DMS153 treated with DMSO at 0.1 percent for 48 hours (cell line): ENCODE measurements around the gene CCDC167.

Experiments
- DNase-seq: peaks from one replicate; lab custom pipeline; 2025; ENCODE audit not compliant: unreplicated experiment; lab: John Stamatoyannopoulos, UW

Gene CCDC167

GRCh38 chr6:37499433-37500293, at the start of gene CCDC167:
Gene CCDC167 (minus strand): TSS chr6:37499893. CDS start chr6:37499863, 30 bp downstream.
- peak; percentile 84 for DNase-seq

DNA sequence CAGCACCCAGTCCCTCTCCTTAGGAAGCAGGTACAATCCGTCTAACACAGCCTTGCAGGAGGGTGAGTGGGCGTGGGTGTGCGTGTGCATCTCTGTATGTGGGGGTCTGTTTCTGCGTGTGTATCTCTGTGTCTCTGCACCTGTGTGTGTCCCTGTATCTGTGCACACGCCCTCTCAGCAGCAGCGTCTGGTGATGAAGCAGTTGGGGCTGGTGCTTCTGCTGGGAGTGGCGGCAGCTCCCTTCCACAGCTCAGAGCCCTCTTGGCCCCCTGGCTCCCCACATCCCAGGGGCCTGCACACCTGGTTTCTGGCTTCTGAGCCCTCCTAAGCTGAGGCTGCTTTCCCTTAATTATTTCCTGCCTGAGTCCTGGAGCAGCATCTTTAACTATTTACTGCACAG, 49.5 kb upstream of the CCDC167 start:
- no peak for DNase-seq

DNA sequence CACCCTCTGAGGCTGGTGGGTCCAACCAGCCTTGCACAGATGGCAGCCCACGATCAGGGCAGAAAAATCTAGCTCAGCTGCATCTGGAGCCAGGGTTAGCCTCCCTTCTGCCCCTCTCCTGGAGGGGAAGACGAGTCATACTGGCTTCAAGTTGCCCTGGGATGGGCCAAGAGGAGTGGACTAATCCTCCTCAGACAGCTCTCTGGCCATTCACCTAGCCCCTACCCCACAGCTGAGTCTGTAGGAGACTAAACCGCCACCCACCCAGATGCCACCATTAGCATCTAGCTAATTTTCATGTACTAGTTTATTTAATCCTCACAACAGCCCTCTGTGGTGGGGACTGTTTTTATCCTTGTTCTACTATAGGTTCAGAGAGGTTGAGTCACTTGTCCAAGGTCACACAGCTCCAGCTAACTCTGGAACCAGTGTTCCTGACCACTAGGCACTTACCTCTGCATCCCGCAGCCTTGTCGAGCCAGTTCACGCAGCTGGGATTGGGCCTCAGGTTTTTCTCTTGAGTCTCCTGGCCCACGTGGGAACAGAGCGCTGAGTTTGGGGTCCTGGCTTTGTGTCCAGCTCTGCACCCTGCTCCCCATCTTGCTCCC, 48.5 kb upstream of the CCDC167 start:
- DNase-seq = no peak

- no peak for DNase-seq
Measured at GRCh38 chr6:37547564-37548061, 47.9 kb upstream of the CCDC167 start.

GRCh38 chr6:37546141-37546871, 46.6 kb upstream of the CCDC167 start:
- DNase-seq = no peak

GRCh38 chr6:37544530-37544929, 44.8 kb upstream of the CCDC167 start:
- no peak for DNase-seq

- DNase-seq = no peak
Measured at GRCh38 chr6:37543361-37543760, 43.7 kb upstream of the CCDC167 start.

GRCh38 chr6:37541346-37541745, 41.7 kb upstream of the CCDC167 start:
- no peak for DNase-seq

GRCh38 chr6:37540390-37540789, 40.7 kb upstream of the CCDC167 start:
- no peak for DNase-seq

- DNase-seq = no peak
Measured at GRCh38 chr6:37540029-37540352, 40.3 kb upstream of the CCDC167 start.

GRCh38 chr6:37539171-37540028, 39.7 kb upstream of the CCDC167 start:
- no peak for DNase-seq

DNA sequence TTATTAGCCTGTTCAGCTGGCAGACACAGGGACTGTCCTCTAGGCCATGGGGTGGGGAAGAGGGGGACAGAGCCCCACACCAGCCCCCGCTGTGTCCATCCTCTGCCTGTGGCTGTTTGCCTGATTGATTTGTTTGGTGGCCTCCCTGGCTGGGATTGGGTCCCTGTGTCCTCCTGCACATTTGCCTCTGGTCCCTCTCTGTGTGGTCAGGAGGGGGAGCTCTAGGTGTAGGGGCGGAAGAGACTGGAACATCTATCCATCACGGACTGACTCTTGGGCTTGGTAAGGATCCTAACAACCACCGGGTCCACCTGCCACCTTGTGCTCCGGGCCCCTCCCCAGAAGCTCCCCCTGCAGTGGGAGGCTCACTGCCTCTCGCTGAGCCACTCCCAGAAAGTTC, 38.4 kb upstream of the CCDC167 start:
- peak; percentile 13 for DNase-seq

GRCh38 chr6:37537548-37537947, 37.9 kb upstream of the CCDC167 start:
- DNase-seq = no peak

DNA sequence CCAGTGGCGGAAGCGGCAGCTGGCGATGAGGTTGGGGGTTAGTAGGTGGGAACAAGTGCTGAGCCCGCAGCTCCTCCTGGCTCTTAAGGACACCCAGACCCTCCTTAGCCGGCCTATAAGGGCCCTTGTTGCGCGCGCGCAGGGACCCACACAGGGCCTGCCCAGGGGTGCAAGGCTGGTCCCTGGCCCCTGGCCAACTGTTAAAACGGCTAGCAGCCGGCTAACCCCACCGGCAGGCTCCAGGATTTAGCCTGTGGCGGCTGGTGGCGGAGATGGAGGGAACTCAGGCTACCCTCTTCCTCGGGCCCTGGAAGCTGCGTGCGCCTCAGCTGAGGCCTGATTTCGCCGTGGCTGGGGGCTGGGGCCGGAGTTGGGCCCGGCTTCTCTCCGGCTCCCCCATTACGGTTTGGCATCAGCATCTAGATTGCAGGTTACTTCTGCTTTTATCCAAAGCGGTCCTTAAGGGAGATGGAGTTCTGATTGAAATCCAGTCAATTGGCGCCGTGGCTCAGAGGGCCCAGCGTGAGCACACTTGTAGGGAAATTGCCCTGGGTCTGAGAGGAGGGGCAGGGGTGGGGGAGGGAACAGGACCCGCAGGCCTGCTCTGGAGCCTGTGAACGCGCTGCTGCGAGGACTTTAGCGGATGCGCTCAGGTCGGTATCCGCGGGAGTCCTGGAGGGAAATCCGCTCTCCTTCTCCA, 36.9 kb upstream of the CCDC167 start:
- DNase-seq = no peak

DNA sequence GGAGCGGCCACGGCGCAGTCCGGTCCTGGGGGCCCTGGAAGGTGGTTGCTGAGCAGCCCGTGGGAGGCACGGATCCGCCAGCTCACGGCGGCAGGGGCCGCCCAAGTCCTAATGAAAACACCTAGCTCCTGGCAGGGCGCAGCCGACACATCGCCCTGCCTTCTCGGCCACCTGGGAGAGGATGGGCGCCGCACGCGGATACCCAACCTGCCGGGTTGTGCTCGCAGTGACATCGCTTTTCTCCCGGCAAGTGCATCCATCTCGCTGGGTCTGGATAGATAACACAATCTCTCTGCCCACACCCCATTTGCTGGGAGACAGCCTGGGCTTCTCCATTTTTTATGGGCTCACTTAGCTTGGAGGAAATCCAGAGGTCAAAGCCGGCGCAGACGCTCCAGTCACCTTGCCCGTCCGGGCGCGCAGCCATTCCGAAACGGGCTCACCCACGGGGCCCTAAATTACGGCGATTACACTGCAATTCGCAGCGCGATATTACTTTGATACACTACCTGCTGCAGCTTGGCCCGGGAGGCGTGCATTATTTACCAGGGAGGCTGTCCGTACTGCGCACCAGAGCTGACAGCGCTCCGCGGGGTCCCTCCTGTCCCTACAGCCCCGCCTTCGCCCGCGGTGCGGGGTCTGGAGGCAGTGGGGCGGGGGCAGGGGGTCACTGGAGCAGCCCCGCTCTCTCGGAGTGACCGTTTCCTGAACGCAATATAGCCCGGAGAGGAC, 36.2 kb upstream of the CCDC167 start:
- DNase-seq = no peak

- no peak for DNase-seq
Measured at GRCh38 chr6:37535428-37535758, 35.7 kb upstream of the CCDC167 start.

DNA sequence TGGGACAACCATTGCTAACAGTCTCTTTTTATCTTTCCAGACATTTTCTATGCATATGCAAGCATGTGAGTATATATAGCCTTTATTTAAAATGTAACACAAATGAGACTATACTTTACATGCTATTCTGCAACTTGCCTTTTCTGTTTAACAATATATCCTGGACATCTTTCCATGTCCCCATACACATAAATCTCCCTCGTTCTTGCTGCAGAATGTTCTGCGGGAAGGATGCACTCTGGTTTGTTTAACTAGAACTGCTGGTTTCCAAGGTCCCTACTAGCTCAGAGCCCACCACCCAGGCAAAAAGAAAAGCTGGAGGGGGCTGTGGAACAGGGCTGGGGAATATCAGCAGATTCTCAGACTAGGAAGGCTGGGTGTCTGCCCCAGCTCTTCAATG, 35.2 kb upstream of the CCDC167 start:
- DNase-seq = no peak

DNA sequence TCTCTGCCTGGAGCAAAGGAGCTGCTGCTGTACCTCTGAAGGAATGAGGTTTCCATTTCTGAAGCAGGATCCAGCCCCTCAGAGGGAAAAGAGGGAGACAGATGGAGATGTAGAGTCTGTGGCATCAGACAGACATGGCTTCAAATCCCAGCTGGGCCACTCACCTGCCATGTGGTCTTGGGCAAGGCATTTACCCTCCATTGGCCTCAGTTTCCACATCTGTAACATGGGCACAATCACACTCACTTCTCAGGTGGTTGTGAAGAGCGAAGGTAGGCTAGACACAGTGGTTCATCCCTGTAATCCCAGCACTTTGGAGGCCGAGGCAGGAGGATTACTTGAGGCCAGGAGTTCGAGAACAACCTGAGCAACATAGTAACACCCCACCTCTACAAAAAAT, 32.4 kb upstream of the CCDC167 start:
- no peak for DNase-seq

DNA sequence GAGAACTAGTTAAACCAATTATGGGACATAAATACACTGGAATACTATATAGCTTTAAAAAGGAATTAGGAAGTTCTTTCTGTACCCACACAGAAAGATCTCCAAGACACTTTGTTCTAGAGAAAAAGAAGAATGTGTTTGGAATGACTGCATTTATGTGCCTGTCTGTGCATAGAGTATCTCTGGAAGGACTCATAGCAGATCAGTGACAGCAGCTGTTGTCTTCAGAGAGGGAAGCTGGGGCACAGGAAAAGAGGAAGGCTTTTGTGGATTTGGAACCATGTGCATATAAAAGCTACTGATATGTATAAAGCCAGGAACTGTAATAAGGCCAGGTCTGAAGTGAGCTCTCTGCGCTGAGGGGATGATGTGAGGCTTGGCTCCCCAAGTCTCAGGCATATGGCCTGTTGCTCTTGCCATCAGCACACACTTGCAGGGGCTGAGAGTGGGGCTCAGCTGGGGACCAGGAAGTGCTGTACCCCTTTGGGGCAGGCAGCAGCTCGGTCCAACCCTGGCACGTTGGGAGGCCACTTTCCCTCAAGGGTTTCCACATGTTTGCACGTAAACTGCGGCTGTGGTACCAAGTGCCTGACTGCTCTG, 31.8 kb upstream of the CCDC167 start:
- DNase-seq = no peak
